Calu3 (cell line): ENCODE measurements around the gene SMLR1. TPM values are rescaled to one million over a fixed set of nuclear protein-coding genes. Genes with fewer than 3 reads are reported as not detected.

ENCODE experiments used
- Bru-seq: library from RNA; stranded (reverse); fragments of 400-500 nt; gene quantifications from one replicate; lab custom pipeline; 2021; lab: Mats Ljungman, UMichigan
- BruChase-seq, 2 experiments: library from RNA; stranded (reverse); fragments of 400-500 nt; gene quantifications; one replicate each; lab custom pipeline; 2021; lab: Mats Ljungman, UMichigan
- BruUV-seq: library from RNA; stranded (reverse); fragments of 400-500 nt; replicated peaks from 2 replicates; lab custom pipeline; 2021; lab: Mats Ljungman, UMichigan
- CTCF ChIA-PET: fragments of 300-600 bp; sonication (Branson Sonifier 250); formaldehyde crosslinking; loops from one replicate; lab custom pipeline; 2022; ENCODE audit warnings: antibody characterized with exemption; lab: Charles Lee
- DNase-seq: peaks from one replicate; pipeline ENCODE4 v3.0.0; 2022
- H3K27ac Mint-ChIP-seq: one replicate; pipeline ENCODE4 v1.8.0; 2022; ENCODE audit warnings: mixed read lengths; ENCODE audit not compliant: unreplicated experiment
- H3K27me3 Mint-ChIP-seq: one replicate; pipeline ENCODE4 v1.8.0; 2022; ENCODE audit warnings: mixed read lengths; ENCODE audit not compliant: unreplicated experiment
- H3K36me3 Mint-ChIP-seq: one replicate; pipeline ENCODE4 v1.8.0; 2022; ENCODE audit warnings: mild to moderate bottlenecking, moderate library complexity, mixed read lengths; ENCODE audit not compliant: insufficient read depth, unreplicated experiment
- H3K4me1 Mint-ChIP-seq: one replicate; pipeline ENCODE4 v1.8.0; 2022; ENCODE audit warnings: mild to moderate bottlenecking, low read depth, mixed read lengths; ENCODE audit not compliant: unreplicated experiment
- H3K4me3 Mint-ChIP-seq: one replicate; pipeline ENCODE4 v1.8.0; 2022; ENCODE audit warnings: mild to moderate bottlenecking, low read depth, moderate library complexity, mixed read lengths; ENCODE audit not compliant: unreplicated experiment
- H3K9me3 Mint-ChIP-seq: one replicate; pipeline ENCODE4 v1.8.0; 2022; ENCODE audit warnings: low read depth, mixed read lengths; ENCODE audit not compliant: unreplicated experiment
- intact Hi-C: fragments of 100-400 bp; cut with micrococcal nuclease; formaldehyde crosslinking; loops from one replicate; pipeline ENCODE4 v1.10.0; 2022; ENCODE audit not compliant: unreplicated experiment
- long read RNA-seq: library from polyadenylated mRNA; stranded (forward); transcript quantifications from one replicate; pipeline ENCODE4 v2.0.0, GENCODE V29; 2022
- total RNA-seq: library from RNA; stranded (reverse); gene quantifications from 2 replicates; pipeline ENCODE4 v1.2.3, GENCODE V29; 2022
- TF ChIP-seq, protein P1 (sequence below): fragments of 200-600 bp; IDR thresholded peaks from one replicate; pipeline ENCODE4 v1.8.0; 2022; ENCODE audit warnings: antibody characterized with exemption; ENCODE audit not compliant: unreplicated experiment

The SMLR1 gene
- total RNA-seq: not detected in 2 replicates
- percentile 11 among the genes with signal in this experiment for Bru-seq, nascent RNA
- BruChase-seq, experiment 1, labeled RNA remaining after a 6-hour chase: not detected
- BruChase-seq, experiment 2, labeled RNA remaining after a 2-hour chase: not detected
- long read RNA-seq: 0 reads

DNA sequence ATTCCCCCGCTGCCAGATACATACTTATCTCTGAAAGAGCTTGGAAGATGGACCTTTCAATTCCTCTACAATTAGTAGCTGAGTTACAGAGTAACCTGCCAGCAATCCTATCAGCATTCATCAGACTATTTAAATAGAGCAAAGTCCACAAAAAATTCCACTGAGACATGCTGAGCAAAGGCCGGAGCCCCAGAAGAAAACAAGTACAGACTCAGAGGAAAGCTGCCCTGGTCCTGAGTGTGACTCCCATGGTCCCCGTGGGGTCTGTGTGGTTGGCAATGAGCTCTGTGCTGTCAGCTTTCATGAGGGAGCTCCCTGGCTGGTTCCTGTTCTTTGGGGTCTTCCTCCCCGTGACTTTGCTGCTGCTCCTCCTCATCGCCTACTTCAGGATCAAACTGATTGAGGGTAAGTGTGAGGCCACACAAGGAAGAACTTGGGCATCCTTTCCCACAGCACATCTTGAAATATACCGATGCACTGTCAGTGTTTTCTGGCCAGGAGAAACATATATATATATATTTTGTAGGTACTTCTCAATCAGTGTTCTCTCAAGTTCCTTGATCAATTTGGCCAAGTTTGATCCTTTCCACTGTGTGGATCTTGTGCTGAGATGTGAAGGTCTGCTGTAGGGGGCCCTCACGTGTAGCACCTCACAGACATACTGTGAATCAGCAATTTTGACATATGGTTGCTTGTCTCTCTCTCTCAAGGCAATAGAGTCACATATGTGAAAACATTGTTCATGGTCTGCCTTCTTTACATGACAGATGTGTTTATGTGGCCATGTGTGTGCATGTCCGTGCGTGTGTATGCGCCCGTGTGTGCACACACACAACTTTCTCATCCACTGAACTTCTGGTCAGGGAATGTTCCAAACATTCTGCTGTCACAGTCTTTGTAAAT, at the start of gene SMLR1:
TSS of gene SMLR1 (plus strand) at position 160 of the 903 bp plus-strand sequence. CDS start at position 168, 8 bp downstream.
- Mint-ChIP-seq H3K9me3 (no peaks in the 10 kb centered on the region), H3K27ac (no peak within 1 kb of the TSS), H3K36me3 (no peaks in the 10 kb centered on the region), H3K4me3 (no peak within 1 kb of the TSS), H3K27me3 (no peaks in the 10 kb centered on the region), H3K4me1 (peaks cover 9% of the 10 kb centered on the region)
- no peak for DNase-seq
- BruUV-seq: no TSS peak
- intact Hi-C loops: no loop called here
- TF ChIP-seq, protein P1, sequence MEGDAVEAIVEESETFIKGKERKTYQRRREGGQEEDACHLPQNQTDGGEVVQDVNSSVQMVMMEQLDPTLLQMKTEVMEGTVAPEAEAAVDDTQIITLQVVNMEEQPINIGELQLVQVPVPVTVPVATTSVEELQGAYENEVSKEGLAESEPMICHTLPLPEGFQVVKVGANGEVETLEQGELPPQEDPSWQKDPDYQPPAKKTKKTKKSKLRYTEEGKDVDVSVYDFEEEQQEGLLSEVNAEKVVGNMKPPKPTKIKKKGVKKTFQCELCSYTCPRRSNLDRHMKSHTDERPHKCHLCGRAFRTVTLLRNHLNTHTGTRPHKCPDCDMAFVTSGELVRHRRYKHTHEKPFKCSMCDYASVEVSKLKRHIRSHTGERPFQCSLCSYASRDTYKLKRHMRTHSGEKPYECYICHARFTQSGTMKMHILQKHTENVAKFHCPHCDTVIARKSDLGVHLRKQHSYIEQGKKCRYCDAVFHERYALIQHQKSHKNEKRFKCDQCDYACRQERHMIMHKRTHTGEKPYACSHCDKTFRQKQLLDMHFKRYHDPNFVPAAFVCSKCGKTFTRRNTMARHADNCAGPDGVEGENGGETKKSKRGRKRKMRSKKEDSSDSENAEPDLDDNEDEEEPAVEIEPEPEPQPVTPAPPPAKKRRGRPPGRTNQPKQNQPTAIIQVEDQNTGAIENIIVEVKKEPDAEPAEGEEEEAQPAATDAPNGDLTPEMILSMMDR: no peak
- CTCF ChIA-PET: no interaction called here

DNA sequence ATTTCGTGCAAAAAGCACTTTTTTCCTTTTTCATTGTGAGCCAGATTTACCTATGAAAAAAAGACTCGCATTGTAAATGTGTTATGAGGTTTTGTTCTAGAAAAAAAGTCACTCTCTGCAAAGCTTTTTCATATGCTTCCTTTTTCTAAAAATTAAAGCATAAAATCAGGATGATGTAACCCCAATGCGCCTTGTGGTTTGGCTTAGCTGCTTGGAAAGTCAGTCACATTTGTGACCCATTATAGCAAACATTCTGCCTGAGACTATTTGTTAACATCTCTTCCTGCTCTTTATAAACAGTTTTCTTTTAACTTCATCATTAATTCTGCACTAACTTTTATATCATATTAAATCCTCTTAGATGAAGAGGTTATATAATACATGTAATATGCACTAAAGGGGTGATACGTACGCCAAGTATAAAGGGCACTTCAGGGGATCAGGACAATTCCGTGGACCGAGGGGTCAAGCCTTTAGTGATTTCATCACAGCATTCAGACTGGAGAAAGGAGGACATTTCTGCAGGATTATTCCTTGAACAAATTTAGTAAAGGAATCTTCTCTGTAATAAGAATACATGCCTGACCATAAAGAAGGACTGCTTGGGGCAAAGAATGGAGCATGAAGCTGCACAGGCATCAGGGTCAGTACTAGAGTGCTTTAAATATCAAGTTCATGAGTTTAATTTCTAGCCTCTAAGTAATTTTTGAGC, 48.1 kb upstream of the SMLR1 start:
- no peaks in the 10 kb centered on the region for H3K4me1 Mint-ChIP-seq
- DNase-seq: no peak
- BruUV-seq: no TSS peak
- CTCF ChIA-PET: no interaction called here
- TF ChIP-seq, protein P1: no peak
- no peaks in the 10 kb centered on the region for H3K36me3 Mint-ChIP-seq
- H3K27me3 Mint-ChIP-seq: no peaks in the 10 kb centered on the region
- peaks cover 5% of the 10 kb centered on the region for H3K9me3 Mint-ChIP-seq
- intact Hi-C loops: no loop called here
- H3K4me3 Mint-ChIP-seq: no peak overlapping the region
- H3K27ac Mint-ChIP-seq: no peak overlapping the region

DNA sequence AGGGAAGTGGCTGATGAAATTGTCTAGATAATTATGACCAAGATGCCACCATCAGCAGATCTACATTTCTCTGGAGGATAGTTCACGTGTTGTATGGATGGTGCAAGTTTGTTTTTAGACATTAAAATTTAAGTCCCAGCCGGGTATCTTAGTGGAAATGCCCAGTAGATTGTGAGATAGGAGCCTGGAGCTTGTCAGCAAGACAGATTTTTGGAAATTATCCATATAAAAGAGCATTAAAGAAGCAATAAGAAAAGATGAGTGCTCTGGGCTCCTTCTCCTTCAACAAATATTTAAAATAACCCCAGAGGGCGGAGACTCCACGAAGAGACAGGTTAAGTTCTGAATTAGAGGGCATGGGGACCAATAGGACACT, 47.6 kb upstream of the SMLR1 start:
- no peak for DNase-seq
- peaks cover 5% of the 10 kb centered on the region for H3K9me3 Mint-ChIP-seq
- intact Hi-C loops: no loop called here
- no peaks in the 10 kb centered on the region for H3K27me3 Mint-ChIP-seq
- H3K27ac Mint-ChIP-seq: no peak overlapping the region
- CTCF ChIA-PET: no interaction called here
- no peaks in the 10 kb centered on the region for H3K4me1 Mint-ChIP-seq
- H3K36me3 Mint-ChIP-seq: no peaks in the 10 kb centered on the region
- TF ChIP-seq, protein P1: no peak
- no peak overlapping the region for H3K4me3 Mint-ChIP-seq
- BruUV-seq: no TSS peak

DNA sequence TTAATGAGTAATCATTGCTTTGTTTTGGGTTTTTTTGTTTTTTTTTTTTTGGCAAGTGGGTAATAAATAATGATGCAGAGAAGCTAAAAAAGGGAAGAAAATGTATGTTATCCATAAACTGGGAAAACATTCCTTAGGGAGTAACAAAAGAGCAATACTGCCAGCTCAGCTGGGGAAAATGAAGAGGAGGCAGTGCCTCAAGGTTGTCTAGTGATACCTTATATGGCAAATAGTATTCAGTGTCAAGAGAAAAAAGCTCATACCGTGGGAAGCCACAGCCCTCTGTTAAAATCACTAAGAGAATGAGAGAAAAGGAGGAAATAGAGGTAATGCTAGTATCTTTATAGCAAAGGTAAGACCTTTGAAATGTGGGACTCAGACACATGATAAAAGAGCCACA, 47.1 kb upstream of the SMLR1 start:
- DNase-seq: no peak
- intact Hi-C loops: no loop called here
- CTCF ChIA-PET: interaction anchor here (0.6 kb wide), 1 partner anchor 51 kb away, joined by 3 read pairs; no protein-coding TSS in a partner anchor
- Mint-ChIP-seq H3K36me3 (no peaks in the 10 kb centered on the region), H3K4me1 (no peaks in the 10 kb centered on the region), H3K27ac (no peak overlapping the region), H3K27me3 (no peaks in the 10 kb centered on the region), H3K4me3 (no peak overlapping the region), H3K9me3 (peaks cover 5% of the 10 kb centered on the region)
- BruUV-seq: no TSS peak
- TF ChIP-seq, protein P1: no peak
